Ascending aorta (tissue), 2 donors: Measurements from ENCODE around the gene ACCSL. TPM values are rescaled to one million over a fixed set of nuclear protein-coding genes. Genes with fewer than 3 reads are reported as not detected.

ENCODE experiments used
- DNase-seq, 2 donors: peaks; one replicate each; pipeline ENCODE4 v3.0.0-alpha.2; 2019; ENCODE audit warnings: low spot score in 2 of 2
- H3K27ac ChIP-seq, 2 donors: fragments of 200-600 bp; sonication (generic); one replicate each; pipeline ENCODE4 v1.5.1; 2016 to 2017; ENCODE audit warnings: mild to moderate bottlenecking in 1 of 2
- H3K27me3 ChIP-seq: fragments of 200-600 bp; sonication (generic); one replicate; pipeline ENCODE4 v1.5.1; 2017
- H3K36me3 ChIP-seq, 2 donors: fragments of 200-600 bp; sonication (generic); one replicate each; pipeline ENCODE4 v1.5.1; 2016
- H3K4me1 ChIP-seq, 2 donors: fragments of 200-600 bp; sonication (generic); one replicate each; pipeline ENCODE4 v1.5.1; 2016 to 2017; ENCODE audit warnings: mild to moderate bottlenecking in 1 of 2
- H3K4me3 ChIP-seq, 2 donors: fragments of 200-600 bp; sonication (generic); one replicate each; pipeline ENCODE4 v1.5.1; 2016 to 2017; ENCODE audit warnings: mild to moderate bottlenecking in 1 of 2
- H3K9me3 ChIP-seq, 2 donors: fragments of 200-600 bp; sonication (generic); one replicate each; pipeline ENCODE4 v1.5.1; 2016
- intact Hi-C: fragments of 100-400 bp; cut with DNase I; formaldehyde crosslinking; loops from one replicate; pipeline ENCODE4 v1.15.1; 2023
- total RNA-seq: library from RNA; depleted of rRNA; stranded (reverse); fragments of >200 nt; gene quantifications from one replicate; pipeline ENCODE4 v1.1.0, GENCODE V29; 2016
- TF ChIP-seq, protein P1 (sequence below), 3 experiments: fragments of 200-600 bp in 2 of 3; fragments of 450-650 bp in 1 of 3; sonication (generic) in 2 of 3; IDR thresholded peaks; one replicate each; pipeline ENCODE4 v1.5.1; 2016 to 2019; ENCODE audit warnings: antibody characterized with exemption in 3 of 3, mild to moderate bottlenecking in 1 of 3, moderate library complexity in 1 of 3

Gene ACCSL
- total RNA-seq, 1 donor from 2014 or later: not detected

GRCh38 chr11:44037658-44037998 lies 10.2 kb upstream of the ACCSL start:
- no peaks in the 10 kb centered on the region for H3K27me3 ChIP-seq
- intact Hi-C loops: loop anchor here (1.0 to 2.0 kb wide), 3 partner anchors 49 to 147 kb away; no protein-coding TSS in a partner anchor
- no peaks in the 10 kb centered on the region for H3K36me3 ChIP-seq
- H3K9me3 ChIP-seq: no peaks in the 10 kb centered on the region
- peaks cover 11 to 19% of the 10 kb centered on the region in 2 donors for H3K4me1 ChIP-seq
- no peak overlapping the region for H3K27ac ChIP-seq
- DNase-seq: no peak
- TF ChIP-seq, protein P1, sequence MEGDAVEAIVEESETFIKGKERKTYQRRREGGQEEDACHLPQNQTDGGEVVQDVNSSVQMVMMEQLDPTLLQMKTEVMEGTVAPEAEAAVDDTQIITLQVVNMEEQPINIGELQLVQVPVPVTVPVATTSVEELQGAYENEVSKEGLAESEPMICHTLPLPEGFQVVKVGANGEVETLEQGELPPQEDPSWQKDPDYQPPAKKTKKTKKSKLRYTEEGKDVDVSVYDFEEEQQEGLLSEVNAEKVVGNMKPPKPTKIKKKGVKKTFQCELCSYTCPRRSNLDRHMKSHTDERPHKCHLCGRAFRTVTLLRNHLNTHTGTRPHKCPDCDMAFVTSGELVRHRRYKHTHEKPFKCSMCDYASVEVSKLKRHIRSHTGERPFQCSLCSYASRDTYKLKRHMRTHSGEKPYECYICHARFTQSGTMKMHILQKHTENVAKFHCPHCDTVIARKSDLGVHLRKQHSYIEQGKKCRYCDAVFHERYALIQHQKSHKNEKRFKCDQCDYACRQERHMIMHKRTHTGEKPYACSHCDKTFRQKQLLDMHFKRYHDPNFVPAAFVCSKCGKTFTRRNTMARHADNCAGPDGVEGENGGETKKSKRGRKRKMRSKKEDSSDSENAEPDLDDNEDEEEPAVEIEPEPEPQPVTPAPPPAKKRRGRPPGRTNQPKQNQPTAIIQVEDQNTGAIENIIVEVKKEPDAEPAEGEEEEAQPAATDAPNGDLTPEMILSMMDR (IDR thresholded peaks at IDR 0.05): no peak
- H3K4me3 ChIP-seq: no peak overlapping the region

DNA sequence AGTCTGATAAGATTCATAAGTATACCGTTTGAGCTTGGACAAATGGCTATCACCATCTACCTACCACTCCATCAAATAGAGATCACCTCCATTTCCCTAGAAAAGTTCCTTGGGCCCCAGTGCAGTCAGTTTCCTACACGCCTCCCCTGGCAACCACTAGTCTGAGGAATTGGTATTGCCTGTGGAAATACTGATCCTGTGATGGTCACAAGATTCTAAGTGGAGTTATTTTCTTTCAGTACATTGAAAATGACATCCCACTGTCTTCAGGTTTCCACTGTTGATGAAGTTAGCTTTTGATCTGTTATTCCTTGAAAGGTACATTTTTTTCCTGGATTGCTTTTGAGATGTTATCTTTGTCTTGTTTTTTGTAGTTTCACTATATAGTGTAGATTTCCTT lies 4.6 kb upstream of the ACCSL start:
- H3K4me3 ChIP-seq: no peak overlapping the region
- H3K4me1 ChIP-seq: no peaks in the 10 kb centered on the region
- intact Hi-C loops: no loop called here
- TF ChIP-seq, protein P1 (IDR thresholded peaks at IDR 0.05): no peak
- no peaks in the 10 kb centered on the region for H3K36me3 ChIP-seq
- no peak overlapping the region for H3K27ac ChIP-seq
- no peaks in the 10 kb centered on the region for H3K9me3 ChIP-seq
- no peak for DNase-seq
- no peaks in the 10 kb centered on the region for H3K27me3 ChIP-seq

- intact Hi-C loops: no loop called here
- no peak overlapping the region for H3K27ac ChIP-seq
- no peak overlapping the region for H3K4me3 ChIP-seq
- TF ChIP-seq, protein P1 (IDR thresholded peaks at IDR 0.05): no peak
- DNase-seq: no peak
- no peaks in the 10 kb centered on the region for H3K9me3 ChIP-seq
- H3K4me1 ChIP-seq: no peaks in the 10 kb centered on the region
- H3K27me3 ChIP-seq: no peaks in the 10 kb centered on the region
- H3K36me3 ChIP-seq: no peaks in the 10 kb centered on the region
Observed at GRCh38 chr11:44046182-44046581, 1.6 kb upstream of the ACCSL start.

- no peak overlapping the region for H3K4me3 ChIP-seq
- H3K36me3 ChIP-seq: no peaks in the 10 kb centered on the region
- DNase-seq: no peak
- no peak overlapping the region for H3K27ac ChIP-seq
- H3K4me1 ChIP-seq: no peaks in the 10 kb centered on the region
- intact Hi-C loops: no loop called here
- TF ChIP-seq, protein P1 (IDR thresholded peaks at IDR 0.05): no peak
- H3K9me3 ChIP-seq: no peaks in the 10 kb centered on the region
- no peaks in the 10 kb centered on the region for H3K27me3 ChIP-seq
Observed at GRCh38 chr11:44047298-44047697, 483 bp upstream of the ACCSL start.

DNA sequence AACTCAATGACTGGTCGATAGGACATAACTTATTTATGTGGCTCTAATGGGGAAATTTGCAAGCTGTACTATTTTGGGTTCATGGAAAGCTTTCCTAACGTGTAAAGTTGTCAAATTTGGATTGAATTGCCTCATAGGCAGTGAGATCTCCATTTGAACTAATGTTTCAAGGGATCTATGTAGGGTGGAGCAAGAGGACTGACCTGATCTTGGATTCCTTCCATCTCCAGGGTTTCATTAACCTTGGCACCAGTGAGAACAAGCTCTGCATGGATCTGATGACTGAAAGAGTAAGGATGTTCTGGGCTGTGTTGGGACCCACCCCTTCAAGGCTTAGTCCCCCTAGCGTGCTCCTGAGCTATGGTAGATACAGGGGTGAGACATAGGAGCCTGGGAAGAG lies 2.1 kb downstream of the ACCSL start:
- H3K36me3 ChIP-seq: no peaks in the 10 kb centered on the region

More for the DNA sequence above, 2.1 kb downstream of the ACCSL start:
- TF ChIP-seq, protein P1 (IDR thresholded peaks at IDR 0.05): no peak
- H3K27ac ChIP-seq: no peak overlapping the region
- H3K4me3 ChIP-seq: no peak overlapping the region
- peak in 1 of 2 donors; percentile 27 for DNase-seq
- H3K9me3 ChIP-seq: no peaks in the 10 kb centered on the region
- H3K4me1 ChIP-seq: no peaks in the 10 kb centered on the region
- intact Hi-C loops: no loop called here
- H3K27me3 ChIP-seq: no peaks in the 10 kb centered on the region
